NCI-H2196 treated with DMSO at 0.1 percent for 48 hours (cell line): ENCODE measurements around the gene PDZD2.

Experiments used
- DNase-seq: peaks from one replicate; lab custom pipeline; 2025; ENCODE audit not compliant: unreplicated experiment; lab: John Stamatoyannopoulos, UW

PDZD2 gene

DNA sequence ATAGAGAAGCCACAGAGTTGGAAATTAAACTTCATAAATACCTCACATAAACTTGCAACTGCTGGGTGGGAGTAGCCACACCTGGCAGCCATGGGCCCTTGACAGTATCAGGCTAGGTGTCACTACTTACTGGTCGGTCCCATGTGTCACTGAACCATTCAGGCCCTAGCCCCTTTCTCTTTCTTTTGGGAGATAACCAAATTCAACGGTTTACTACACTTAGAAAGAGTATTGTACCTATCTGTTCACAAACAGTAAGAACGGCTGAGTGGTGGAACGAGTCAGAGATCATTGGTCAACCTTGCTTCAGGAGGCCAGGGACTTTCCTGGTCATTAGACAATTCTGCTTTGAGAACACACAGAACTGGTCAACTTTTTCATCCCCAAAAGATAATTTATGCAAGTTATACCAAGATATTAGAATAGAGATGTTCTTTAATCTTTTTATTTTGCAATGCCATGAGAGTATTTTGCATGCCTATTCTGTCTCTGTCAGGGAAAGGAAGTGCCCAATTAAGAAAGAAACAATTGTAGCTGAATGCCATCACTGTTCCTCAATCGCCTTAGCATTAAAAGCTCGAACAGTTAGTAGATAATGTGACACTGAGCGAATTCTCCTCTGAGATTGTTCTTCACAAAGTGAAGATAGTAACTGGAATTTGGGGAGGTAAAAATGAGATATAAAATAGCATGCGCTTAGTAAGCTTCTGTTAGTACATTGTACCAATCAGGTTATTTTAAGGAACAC is 484.3 kb downstream of the PDZD2 start:
- DNase-seq = no peak

DNA sequence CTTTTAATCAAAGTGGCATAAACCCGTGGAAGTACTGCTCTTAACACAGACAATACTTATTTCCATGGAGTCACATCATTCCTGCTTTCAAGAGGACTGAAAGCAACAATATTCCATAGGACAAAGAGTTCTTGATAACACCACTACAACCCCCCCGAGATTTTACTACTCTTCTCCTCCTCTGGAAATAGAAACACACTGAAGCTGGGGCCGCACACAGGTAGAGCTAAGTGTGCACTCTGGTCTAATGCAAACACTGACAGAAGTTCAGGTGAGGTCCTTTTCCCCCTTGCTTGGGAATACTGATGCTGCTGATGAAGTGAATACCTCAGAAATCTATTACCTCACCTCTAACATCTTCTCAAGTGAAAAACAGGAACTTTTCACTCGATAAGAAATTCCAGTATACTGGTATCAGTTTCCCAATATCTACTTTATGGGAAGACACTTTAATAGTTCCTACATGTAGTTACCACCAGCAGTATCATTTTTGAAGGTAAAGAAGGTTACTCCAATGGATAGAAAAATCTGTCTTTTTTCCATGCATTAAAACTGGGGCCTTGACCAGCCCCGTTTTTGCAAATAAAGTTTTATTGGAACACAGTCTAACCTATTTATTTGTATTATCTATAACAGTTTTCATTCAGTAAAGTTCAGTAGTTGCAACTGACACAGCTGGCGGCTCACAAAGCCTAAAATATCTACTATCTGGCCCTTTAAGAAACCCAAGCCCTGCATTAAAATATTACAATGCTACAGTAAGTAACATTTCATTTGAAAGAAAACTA is 485.2 kb downstream of the PDZD2 start:
- DNase-seq = no peak

GRCh38 chr5:32126691-32127090 is 487.8 kb downstream of the PDZD2 start:
- DNase-seq = no peak

DNA sequence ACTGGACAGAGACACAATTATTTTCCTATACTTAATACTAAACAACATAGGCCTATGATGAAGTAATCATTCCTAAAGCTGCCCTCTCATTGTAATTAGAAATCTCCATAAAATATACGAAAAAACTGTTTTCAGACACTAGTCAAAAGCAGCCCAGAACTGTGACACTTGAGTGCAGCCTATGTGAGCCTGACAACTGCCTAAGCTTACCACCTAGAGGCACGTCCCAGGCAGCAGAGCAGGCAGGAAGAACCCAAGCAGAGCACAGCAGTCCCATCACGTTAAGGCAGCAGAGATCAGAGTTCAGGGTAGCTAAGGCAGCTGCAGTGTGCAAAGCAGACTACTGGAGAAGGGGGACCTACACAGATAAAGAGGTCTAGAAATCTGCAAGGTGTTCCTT is 488.8 kb downstream of the PDZD2 start:
- no peak for DNase-seq

DNA sequence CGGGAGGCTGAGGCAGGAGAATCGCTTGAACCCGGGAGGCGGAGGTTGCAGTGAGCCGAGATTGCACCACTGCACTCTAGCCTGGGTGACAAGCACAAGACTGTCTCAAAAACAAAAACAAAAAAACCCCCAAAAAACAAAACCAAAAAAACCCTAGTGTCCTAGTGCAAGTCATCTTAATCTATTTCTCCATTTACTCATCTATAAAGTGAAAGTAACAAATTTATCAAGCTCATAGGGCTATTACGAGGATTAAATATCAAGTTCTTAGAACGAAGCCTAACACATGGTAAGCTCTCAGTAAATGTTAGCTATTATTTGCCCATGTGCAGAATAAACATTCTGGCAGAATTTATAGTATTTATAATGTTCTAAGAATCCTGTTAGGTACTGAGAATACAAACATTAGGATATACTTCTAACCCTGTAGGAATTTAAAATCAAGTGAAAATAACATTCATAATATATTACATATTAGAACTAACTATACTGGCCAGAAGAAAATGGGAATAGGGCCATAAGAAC is 490.2 kb downstream of the PDZD2 start:
- DNase-seq = no peak

- no peak for DNase-seq
Measured at GRCh38 chr5:32130865-32131264, 491.9 kb downstream of the PDZD2 start.

- no peak for DNase-seq
Measured at GRCh38 chr5:32131604-32132003, 492.7 kb downstream of the PDZD2 start.

GRCh38 chr5:32132757-32133156 is 493.8 kb downstream of the PDZD2 start:
- DNase-seq = no peak

DNA sequence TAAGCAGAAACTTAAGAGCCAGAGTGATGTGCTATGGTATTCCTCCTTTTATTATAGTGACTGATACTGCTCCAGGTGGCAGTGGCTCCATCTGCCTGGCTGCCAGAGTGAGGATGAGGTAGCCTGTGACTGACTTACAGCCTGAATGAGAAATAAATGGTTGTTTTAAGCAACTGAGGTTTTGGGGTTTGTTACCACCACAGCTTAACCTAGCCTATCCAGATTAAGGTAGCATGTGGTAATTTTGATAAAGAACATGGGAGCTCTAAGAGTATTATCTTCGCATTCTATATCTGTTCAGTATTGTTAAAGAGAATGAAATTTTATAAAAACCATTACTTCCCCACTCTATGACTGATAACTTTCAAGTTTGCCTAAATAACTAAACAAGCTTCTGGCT is 496.2 kb downstream of the PDZD2 start:
- no peak for DNase-seq

DNA sequence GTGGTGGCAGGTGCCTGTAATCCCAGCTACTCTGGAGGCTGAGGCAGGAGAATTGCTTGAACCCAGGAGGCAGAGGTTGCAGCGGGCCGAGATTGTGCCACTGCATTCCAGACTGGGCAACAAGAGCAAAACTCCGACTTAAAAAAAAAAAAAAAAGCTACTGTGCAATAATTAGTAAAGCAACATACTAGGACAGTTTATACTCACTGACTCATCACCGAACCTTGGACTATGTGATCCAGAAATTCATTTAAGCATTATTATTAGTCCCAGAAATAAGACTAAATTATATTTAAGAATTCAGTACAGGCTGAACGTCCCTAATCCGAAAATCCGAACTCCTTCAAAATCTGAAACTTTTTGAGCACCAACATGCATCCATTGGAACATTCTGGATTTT is 497.4 kb downstream of the PDZD2 start:
- DNase-seq = no peak

DNA sequence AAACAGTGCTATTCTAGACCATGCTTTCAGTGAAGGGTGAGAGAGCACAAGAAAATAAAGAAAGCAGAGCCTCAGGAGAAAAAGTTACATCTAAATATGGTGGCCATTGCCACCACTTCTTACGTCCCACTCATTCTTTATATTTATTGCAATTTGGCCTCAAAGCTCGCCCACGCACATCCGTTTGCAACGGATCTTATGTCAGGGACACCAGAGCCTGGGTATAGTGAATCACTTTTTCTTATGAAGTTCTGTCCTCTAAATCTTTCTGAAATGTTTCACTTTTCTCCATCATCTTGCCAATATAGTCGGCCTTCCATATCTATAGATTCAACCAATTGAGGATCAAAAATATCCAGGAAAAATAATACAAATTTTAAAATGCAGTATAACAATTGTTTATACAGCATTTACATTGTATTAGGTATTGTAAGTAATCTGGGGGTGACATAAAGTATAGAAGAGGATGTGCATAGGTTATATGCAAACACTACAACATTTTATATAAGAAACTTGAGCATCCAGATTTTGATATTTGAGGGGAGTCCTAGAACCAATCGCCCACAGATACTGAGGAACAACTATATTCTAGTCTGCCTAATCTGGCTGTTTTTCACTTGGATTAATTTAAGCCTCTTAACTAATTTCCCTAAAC is 500.0 kb downstream of the PDZD2 start:
- DNase-seq = no peak

GRCh38 chr5:32143617-32144377 is 504.9 kb downstream of the PDZD2 start:
- no peak for DNase-seq

- DNase-seq = no peak
Measured at GRCh38 chr5:32144378-32145207, 505.7 kb downstream of the PDZD2 start.

DNA sequence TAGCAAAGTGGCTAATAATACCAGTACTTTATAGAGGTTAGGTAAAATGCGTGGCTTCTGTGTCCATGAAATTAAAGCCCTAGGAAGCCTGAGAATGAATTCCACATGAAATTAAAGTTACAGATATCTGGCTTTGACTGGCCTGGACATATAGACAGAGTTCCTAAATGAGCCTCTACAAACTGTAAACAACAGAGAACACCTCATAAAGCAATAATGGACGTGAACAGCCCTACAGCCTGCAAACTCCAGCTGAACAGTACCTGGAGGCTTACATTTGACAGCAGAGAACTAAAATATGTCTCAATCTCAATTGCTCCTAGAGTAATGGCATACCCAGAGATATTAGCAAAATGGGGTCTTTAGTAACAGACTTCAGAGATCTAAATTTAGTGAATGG is 506.4 kb downstream of the PDZD2 start:
- no peak for DNase-seq

- DNase-seq = no peak
Measured at GRCh38 chr5:32147236-32147635, 508.3 kb downstream of the PDZD2 start.

DNA sequence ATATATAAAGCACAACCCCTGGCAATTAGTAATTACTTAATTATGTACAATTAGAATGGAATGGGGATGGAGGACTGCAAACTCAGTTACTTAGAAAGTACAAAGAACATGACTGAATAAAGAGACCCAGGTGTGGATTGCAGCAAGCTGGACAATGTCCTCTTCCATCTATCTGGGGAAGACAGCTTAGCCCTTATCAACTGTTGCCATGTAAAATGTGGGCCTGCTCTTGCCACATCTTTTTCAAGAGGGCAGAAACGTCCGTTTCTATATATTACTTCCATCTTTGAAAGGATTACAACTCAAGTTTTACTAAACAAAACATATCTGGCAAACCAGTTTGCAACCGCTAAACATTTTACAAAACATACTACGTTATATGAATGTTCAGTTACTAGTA is 509.0 kb downstream of the PDZD2 start:
- no peak for DNase-seq

DNA sequence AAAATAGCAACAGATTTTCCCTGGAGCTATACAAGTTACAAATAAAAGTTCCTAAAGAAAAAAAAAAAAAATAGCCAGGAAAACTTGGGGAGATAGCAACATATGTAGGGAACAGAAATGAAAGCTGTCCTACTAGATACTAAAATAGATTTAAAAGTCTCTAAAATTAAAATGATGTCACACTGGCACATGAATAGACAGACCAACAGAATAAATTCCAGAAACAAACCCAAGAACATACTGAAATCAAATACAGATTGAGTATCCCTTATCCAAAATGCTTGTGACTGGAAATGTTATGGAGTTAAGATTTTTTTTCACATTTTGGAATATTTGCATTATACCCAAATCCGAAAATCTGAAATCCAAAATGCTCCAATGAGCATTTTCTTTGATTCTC is 511.4 kb downstream of the PDZD2 start:
- no peak for DNase-seq

DNA sequence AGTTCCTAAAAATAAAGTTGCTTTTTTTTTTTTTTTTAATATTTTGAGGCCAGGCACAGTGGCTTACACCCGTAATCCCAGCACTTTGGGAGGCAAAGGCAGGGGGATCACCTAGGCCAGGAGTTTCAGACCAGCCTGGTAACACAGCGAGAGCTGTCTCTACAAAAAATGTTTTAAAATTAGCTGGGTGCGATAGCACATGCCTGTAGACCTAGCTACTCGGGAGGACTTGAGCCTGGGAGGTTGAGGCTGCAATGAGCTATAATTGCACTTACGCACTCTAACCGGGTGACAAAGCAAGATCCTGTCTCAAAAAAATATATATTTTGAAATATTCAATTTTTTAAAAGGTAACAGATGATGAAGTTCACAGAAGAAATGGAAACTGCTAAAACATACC is 512.3 kb downstream of the PDZD2 start:
- DNase-seq = no peak

- no peak for DNase-seq
Measured at GRCh38 chr5:32153723-32154122, 514.8 kb downstream of the PDZD2 start.

- no peak for DNase-seq
Measured at GRCh38 chr5:32155211-32155610, 516.3 kb downstream of the PDZD2 start.
